HL-60 (cell line): ENCODE results near the gene FAM136A.

Source experiments
- DNase-seq, 2 experiments: peaks; one replicate each; pipeline ENCODE4 v3.0.0-alpha.2; 2010 to 2020; ENCODE audit warnings: low read depth in 1 of 2, low spot score in 1 of 2
- H3K27ac ChIP-seq: fragments of 250-450 bp; sonication (Bioruptor Pico); replicated peaks from 2 replicates; pipeline ENCODE4 v1.5.1; 2020; ENCODE audit warnings: mild to moderate bottlenecking, moderate library complexity
- H3K27me3 ChIP-seq: fragments of 250-450 bp; sonication (Bioruptor Pico); 2 replicates; pipeline ENCODE4 v1.5.1; 2021; ENCODE audit warnings: mild to moderate bottlenecking, moderate library complexity; ENCODE audit not compliant: insufficient read depth, poor library complexity, severe bottlenecking
- H3K4me3 ChIP-seq: replicated peaks from 2 replicates; pipeline ENCODE4 v1.5.1; 2011; ENCODE audit warnings: mild to moderate bottlenecking, control low read depth, low read length; ENCODE audit not compliant: insufficient read depth
- CTCF ChIP-seq: IDR thresholded peaks from one replicate; pipeline ENCODE4 v1.5.1; 2011; ENCODE audit warnings: low read length, control low read depth, inconsistent platforms; ENCODE audit not compliant: insufficient read depth
- GABPA ChIP-seq: IDR thresholded peaks from 2 replicates; pipeline ENCODE4 v1.6.1; 2012; ENCODE audit warnings: low read depth
- POLR2AphosphoS5 ChIP-seq: IDR thresholded peaks from 2 replicates; pipeline ENCODE4 v1.6.1; 2012; ENCODE audit warnings: low read depth
- REST ChIP-seq: IDR thresholded peaks from 2 replicates; pipeline ENCODE4 v1.6.1; 2012; ENCODE audit warnings: low read depth; ENCODE audit not compliant: insufficient replicate concordance
- SPI1 ChIP-seq: IDR thresholded peaks from 2 replicates; pipeline ENCODE4 v1.6.1; 2012; ENCODE audit warnings: low read depth, mild to moderate bottlenecking, borderline replicate concordance
- long read RNA-seq: library from polyadenylated mRNA; unstranded; transcript quantifications from one replicate; pipeline ENCODE4 v2.0.0, GENCODE V29; 2020

The FAM136A gene
- long read RNA-seq, transcript FAM136A-205 (3 exons, 2,398 nt): minor isoform, 17 of 785 reads
- long read RNA-seq, transcript FAM136A-201 (3 exons, 1,810 nt): major isoform, 707 of 785 reads
- long read RNA-seq, transcript FAM136A-202 (3 exons, 885 nt): minor isoform, 5 of 785 reads
- long read RNA-seq, partial matches to known transcripts: 4 of 785 reads
- long read RNA-seq, other reads (novel, unspliced or antisense): 51 of 785 reads

- Histone ChIP-seq H3K4me3 (peak within 1 kb of the TSS; percentile 94), H3K27ac (peak within 1 kb of the TSS; percentile 94), H3K27me3 (no peaks in the 10 kb centered on the region)
- no peak for TF ChIP-seq GABPA
- TF ChIP-seq CTCF: peak; percentile 56
- DNase-seq: peak; percentile 80 to 86
Measured at GRCh38 chr2:70301344-70302194, at the start of gene FAM136A. FAM136A (minus strand) TSS chr2:70302067; CDS start chr2:70302011, 56 bp downstream.

- DNase-seq: no peak
- no peak overlapping the region for H3K4me3 ChIP-seq
- no peaks in the 10 kb centered on the region for H3K27me3 ChIP-seq
- no peak overlapping the region for H3K27ac ChIP-seq
- TF ChIP-seq CTCF: no peak
- no peak for TF ChIP-seq POLR2AphosphoS5
- TF ChIP-seq REST: no peak
- no peak for TF ChIP-seq GABPA
- no peak for TF ChIP-seq SPI1
Measured at GRCh38 chr2:70349921-70350685, 48.2 kb upstream of the FAM136A start.

GRCh38 chr2:70347831-70348230 is 46.0 kb upstream of the FAM136A start:
- TF ChIP-seq POLR2AphosphoS5: no peak
- no peak for TF ChIP-seq GABPA
- TF ChIP-seq CTCF: no peak
- no peak for TF ChIP-seq REST
- TF ChIP-seq SPI1: no peak
- no peak overlapping the region for H3K27ac ChIP-seq
- H3K4me3 ChIP-seq: no peak overlapping the region
- no peaks in the 10 kb centered on the region for H3K27me3 ChIP-seq
- DNase-seq: no peak
